ENCODE measurements around the gene PRKCSH. TPM values are rescaled to one million over a fixed set of nuclear protein-coding genes. Genes with fewer than 3 reads are reported as not detected.
"Not testable (repeated sequence)": the region's sequence is repeated elsewhere in the genome, so short reads cannot be mapped to it uniquely, and the experiment has no call there.

PRKCSH gene
- total RNA-seq, 1 donor from 2014 or later: 139 TPM

GRCh38 chr19:11464333-11465265 is 29.2 kb downstream of the PRKCSH start:
- no peak for ATAC-seq
- intact Hi-C loops (cut with micrococcal nuclease): no loop called here
- DNase-seq: no peak

DNA sequence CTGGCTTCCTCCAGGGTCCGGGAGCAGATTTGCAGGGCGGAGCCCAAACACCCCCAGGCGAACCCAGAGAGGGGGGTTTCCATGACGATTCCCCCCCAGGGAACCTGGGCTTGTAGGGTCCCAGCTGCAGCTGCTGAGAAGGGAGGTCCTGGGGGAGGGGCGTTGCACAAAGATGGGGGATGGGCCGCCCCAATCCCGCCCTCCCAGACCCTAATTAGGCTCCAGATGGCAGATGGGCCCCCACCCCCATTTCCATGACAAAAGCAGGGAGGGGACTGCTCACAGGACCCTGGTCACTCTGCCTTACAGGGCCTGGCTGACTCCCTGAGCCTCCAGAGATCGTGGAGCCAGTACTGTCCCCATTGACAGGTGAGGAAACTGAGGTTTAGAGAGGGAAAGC is 30.2 kb downstream of the PRKCSH start:
- DNase-seq: no peak
- no peak for ATAC-seq
- intact Hi-C loops (cut with micrococcal nuclease): no loop called here

- intact Hi-C loops (cut with micrococcal nuclease); DNase-seq; ATAC-seq: not testable (repeated sequence)
These were observed 32.9 kb downstream of the PRKCSH start for GRCh38 chr19:11468266-11468845.

DNA sequence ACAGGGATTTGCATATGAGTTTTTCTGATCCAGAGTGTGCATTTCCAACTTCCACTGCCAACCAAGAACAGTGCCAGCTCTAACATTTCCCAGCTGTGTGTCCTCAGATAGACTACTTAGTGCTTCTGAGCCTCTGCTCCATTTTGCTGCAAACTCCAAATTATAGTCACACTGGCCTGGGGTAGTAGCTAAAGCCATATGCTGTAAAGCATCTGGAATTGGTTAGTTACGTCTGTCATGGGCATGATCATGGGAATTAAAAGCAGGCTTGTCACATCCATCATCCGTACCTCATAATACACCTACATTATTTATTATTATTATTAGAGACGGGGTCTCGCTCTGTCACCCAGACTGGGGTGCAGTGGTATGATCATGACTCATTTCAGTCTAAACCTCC is 38.3 kb downstream of the PRKCSH start:
- no peak for DNase-seq
- no peak for ATAC-seq
- intact Hi-C loops (cut with micrococcal nuclease): no loop called here

GRCh38 chr19:11475343-11475742 is 39.9 kb downstream of the PRKCSH start:
- intact Hi-C loops (cut with micrococcal nuclease); ATAC-seq; DNase-seq: not testable (repeated sequence)

DNA sequence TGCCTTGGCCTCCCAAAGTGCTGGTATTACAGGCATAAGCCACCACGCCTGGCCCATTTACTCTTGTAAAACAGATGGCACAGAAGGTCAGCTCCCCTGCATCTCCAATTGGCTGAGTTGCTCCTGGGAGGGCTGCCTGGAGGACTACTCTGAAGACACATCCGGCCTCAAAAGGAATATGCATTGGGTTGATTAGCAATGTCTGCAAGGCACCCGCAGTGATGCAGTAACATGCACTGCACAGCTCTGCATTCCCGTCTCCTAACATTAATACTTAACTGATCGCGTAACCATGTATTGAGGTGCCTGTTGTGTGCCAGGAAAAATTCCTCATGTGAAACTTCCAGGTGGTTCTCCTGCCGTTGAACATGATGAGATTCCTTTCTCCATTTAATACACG is 40.4 kb downstream of the PRKCSH start:
- intact Hi-C loops (cut with micrococcal nuclease): no loop called here
- no peak for ATAC-seq
- no peak for DNase-seq

- DNase-seq (no peak), ATAC-seq (no peak)
- intact Hi-C loops (cut with micrococcal nuclease): no loop called here
These were observed 43.0 kb downstream of the PRKCSH start for GRCh38 chr19:11478167-11479089.

DNA sequence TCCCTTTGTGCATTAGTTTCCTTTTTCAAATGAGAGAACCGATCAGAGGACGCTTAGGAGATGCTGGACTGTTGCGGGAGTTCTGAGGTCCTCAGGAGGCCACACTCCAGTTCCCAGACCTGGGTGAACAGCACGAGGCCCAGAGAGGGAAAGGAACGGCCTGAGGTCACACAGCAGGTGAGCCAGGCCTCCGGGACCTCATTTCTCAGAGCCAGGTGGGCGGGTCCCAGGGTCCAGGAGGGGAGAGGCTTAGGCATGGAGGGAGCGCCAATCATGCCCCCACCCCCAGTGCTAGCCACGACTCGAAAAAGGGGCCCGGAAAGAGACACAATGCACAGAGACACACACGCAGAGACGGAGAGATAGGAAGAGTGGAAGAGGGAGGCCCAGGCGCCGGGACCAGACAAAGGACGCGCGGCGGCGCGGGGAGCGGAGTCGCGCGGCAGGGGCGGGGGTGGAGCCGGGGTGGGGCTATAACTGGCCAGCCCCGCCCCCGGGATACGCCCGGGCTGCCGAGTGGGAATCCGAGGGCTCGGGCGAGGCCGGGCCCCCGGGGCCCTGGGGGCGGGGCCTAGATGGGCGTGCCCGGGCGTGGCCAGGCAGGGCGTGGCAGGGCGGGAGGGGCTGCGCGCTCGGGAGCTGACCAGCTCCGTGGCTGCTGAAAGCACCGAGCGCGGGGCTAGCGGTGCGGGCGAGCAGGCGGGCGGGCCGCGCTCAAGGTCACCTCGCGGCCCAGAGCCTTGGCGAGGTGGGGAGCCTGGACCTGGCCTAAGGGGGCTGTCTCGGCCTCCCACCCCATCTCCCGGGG is 43.9 kb downstream of the PRKCSH start:
- intact Hi-C loops (cut with micrococcal nuclease): no loop called here
- ATAC-seq (peak; percentile 12), DNase-seq (peak; percentile 57)

DNA sequence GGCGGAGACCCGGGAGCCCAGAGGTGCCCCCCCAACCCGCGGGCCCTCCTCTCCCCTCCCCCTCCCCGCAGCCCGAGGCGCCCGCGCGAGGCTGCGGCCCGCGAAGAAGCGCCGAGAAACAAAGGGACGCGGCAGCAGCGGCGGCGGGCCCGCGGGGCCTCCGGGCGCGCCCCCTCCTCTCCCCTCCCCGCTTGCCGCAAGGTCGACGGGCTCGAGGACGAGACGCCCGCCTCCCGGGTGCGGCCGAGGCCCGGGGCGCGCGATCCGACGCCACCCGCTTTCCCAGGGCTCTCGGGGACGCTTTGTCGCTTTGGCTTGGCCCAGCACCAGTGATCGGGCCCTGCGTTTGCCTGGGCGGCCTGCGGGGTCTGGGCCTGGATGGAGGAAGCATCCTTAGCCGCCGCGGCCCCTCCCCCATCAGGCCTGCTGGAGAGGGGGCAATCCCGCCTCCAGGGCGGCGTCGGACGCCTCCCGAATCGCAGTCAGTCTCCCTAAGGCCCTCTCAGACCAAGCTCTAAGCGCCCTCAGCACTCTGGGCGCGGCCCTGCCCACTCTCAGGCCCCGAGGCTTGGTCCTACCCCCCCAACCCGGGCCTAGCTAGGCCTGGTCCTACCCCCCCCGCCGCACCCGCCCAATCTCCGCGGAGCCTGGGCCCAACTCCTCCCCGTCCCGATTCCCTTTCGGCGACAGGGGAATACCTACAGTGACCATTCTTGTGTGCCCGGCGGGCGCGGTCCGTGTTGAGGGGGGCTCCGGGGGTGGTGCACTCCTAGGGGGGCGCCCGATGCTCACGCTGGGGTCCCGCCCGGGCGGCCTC is 44.7 kb downstream of the PRKCSH start:
- DNase-seq (no peak), ATAC-seq (no peak)
- intact Hi-C loops (cut with micrococcal nuclease): no loop called here

- DNase-seq (no peak), ATAC-seq (no peak)
- intact Hi-C loops (cut with micrococcal nuclease): no loop called here
These were observed 45.5 kb downstream of the PRKCSH start, which contains the start of gene ELAVL3 for GRCh38 chr19:11480715-11481533. Gene ELAVL3, minus strand, starts transcription at chr19:11481046. Its CDS starts 438 bp downstream, at chr19:11480608.

- ATAC-seq (peak; percentile 78), DNase-seq (peak; percentile 80)
- intact Hi-C loops (cut with micrococcal nuclease): no loop called here
These were observed 46.3 kb downstream of the PRKCSH start for GRCh38 chr19:11481534-11482383.

DNA sequence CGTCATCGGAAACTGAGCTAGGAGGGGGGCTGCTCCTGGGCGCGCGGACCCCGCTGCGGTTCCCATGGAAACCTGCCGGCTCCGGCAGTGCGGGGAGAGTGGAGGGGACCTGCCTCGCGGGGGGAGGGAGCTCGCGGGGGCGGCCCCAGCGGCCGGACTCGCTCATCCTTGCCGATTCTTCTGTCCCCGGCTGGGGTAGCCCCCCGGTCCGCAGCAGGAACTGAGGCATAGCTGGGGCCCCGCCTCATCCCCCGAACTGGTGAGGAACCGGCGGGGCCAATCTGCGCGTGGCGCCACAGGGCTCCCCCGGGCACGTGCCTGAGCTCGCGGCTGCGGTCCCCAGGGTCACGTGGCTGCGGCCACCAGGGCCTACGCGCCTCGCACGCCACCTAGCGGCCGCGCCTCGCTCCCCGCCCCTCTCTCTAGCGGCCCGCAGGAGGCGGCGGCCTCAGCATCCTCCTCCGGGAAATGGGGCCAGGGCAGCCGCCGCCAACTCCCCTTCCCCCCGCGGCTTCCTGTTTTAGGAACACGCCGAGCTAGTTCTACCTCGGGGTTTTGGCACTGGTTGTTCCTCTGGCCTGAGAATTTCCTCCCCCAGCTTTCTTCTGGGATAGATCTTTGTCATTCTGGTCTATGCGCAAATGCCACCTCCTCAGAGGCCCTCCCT is 47.1 kb downstream of the PRKCSH start:
- intact Hi-C loops (cut with micrococcal nuclease): no loop called here
- DNase-seq: peak; percentile 92
- ATAC-seq: peak; percentile 91

- no peak for ATAC-seq
- no peak for DNase-seq
- intact Hi-C loops (cut with micrococcal nuclease): no loop called here
These were observed 48.1 kb downstream of the PRKCSH start for GRCh38 chr19:11483366-11484111.

DNA sequence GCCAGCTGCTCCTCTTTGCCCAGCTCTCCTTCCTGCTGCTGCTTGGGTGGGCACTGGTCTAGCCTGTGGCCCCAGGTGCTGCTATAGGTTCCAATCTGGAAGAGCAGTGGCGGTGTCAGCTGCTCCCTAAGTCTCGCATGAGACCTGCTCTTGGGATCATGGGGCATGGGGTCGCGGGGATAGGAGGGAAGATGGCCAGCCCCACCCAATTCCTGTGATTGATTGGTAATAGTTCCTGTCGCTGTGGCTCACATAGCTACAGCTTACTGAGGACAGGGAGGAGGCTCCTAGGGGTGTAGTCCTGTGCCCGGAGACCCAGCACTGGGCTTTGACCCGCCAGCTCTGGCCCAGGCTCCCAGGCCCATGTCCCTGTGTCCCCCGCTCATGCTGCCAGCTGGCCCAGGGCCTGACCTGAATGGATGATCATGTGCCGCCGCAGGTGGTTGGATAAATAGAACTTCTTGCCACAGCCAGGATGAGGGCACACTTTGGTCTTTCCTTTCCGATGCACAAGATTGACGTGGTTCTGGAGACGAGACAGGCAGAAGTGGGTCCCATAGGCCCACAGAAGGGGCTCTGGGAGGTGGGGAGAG is 49.9 kb downstream of the PRKCSH start:
- intact Hi-C loops (cut with micrococcal nuclease): no loop called here
- ATAC-seq (no peak), DNase-seq (no peak)

All from left ventricle myocardium superior (tissue), 1 donor.